NCI-H1417 (cell line): ENCODE results near the gene NXN.
"Not testable (repeated sequence)": the region's sequence is repeated elsewhere in the genome, so short reads cannot be mapped to it uniquely, and the experiment has no call there.

ENCODE experiments used
- DNase-seq, 3 experiments: peaks; one replicate each; lab custom pipeline; 2025; lab: John Stamatoyannopoulos, UW

The NXN gene

DNA sequence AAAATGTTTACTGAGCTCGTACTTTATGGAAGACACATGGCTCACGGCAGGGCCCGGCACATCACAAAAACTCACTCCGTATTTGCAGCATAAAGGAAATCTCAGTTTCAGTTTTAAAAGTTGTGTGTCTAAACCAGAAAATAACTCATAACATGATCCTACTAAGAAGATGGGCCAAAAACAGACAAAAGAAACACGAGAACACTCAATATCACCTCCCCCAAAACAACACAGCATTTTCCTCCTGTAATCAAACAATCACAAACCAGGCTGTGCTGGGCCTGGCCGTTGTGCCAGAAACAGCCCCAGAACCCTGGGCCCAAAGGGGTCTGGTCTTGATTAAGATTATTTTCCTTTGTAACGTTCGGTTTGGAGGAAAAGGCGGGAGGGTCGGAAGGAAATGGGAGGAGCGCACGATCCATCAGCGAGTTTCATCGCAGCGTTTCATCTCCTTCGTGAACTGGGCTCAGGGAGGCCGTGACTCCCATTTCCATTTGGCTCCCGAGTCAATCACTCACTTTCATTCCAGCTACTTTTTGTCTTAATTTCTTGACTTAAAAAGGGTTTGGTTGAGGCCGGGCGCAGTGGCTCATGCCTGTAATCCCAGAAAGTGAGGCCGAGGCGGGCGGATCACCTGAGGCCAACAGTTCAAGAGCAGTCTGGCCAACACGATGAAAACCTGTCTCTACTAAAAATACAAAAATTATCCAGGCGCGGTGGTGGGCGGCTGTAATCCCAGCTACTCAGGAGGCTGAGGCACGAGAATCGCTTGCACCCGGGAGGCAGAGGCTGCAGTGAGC lies 61.4 kb downstream of the NXN start:
- no peak for DNase-seq

DNA sequence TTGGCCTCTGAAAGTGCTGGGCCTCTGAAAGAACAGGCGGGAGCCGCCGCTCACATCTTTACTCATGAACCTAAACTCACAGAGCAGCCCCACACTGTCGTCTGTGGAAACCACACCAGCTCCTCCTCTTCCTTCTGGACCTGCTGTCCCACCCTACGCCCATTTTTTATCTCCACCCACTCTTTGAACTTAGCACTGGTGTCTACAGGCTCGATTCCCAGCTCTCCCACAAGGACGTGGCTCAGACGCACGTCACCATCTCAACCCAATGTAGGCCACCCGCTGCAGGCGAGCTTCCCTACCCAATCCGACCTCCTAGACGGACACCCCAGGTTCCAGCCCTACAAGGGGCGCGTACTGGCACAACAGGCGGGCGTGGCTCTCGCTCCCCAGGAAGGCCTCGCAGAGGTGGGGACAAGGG lies 62.2 kb downstream of the NXN start:
- DNase-seq = no peak

DNA sequence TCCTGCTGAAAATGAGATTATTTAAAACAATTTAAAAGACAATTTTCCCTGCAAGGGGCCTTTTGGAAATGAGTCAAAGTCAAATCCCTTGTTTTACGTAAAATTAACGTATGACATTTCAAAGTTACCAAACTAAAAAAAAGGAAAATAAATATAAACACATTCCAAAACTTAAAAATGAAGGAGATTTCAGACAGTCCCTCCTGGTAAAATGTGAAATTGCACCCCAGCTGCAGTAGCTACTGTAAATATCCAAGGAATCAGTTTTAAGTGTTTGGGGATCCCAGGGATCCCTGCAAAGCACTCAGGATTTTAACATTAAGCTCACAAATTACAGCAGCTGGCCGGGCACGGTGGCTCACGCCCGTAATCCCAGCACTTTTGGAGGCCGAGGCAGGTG lies 63.3 kb downstream of the NXN start:
- DNase-seq = no peak

DNA sequence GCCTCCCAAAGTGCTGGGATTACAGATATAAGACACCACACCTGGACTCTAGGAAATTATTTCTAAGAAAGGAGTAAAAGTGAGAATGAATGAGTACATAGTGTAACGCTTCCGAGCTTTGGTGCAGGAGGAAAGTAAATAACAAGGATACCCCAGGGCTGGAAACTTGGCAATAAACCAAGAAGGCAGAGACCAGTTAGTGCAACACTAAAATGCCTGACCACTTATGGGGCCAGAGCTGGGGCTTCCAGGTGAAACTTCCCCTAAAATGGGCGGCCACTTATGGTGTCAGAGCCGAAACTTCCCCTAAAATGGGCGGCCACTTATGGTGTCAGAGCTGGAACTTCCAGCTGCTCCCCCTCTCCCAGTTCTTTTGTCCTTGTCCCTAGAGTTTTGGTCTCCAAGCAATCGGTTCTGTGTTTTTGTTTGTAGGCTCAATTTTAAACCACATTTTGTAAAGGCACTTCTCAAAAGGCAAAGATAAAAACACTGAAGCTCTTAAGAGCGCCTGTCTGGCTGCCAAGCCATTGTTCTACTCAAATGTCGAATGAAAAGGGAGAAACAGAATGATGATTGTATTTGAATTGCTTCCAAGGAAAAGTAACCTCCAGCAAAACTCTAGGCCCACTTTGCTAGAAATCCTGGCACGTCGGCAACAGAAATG lies 63.9 kb downstream of the NXN start:
- peak; percentile 28 to 94 (median 65) for DNase-seq

DNA sequence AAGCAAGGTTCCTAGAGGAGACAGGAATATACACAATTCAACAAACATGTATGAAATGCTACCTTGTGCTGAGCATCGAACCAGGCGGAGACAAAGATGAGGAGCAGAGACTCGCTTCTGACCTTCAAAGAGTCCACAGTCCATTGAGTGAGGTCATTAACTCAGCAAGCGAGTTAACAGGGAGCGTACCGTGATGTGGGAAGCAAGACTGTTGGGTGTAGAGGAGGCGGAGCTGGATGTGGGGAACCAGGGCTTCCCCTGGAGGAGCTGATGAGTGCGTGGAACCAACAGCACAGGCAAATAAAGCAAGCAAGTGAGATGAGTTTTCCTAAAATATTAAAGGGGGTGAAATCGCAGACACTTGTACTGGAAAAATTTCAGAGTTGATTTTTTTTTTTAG lies 65.0 kb downstream of the NXN start:
- peak in 1 of 3 experiments; percentile 33 for DNase-seq

DNA sequence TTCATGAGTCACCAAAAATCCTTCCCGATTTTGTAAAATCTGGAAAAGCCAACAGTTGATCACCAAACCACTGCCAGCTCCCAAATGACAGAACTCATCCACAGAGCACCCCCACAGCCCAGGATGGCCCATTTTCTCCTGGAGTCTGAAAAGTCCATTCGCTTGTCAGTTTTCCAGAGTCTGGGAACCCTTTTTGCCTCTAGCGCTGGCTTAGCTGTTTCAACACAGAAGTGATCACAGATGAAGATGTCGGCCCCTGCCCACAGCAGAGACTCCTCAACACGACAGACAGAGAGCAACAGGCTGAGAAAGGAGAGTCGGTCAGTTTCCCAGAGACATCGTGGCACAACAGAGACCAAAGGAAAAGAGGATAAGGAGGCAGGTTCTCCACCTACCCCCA lies 66.4 kb downstream of the NXN start:
- DNase-seq = no peak

DNA sequence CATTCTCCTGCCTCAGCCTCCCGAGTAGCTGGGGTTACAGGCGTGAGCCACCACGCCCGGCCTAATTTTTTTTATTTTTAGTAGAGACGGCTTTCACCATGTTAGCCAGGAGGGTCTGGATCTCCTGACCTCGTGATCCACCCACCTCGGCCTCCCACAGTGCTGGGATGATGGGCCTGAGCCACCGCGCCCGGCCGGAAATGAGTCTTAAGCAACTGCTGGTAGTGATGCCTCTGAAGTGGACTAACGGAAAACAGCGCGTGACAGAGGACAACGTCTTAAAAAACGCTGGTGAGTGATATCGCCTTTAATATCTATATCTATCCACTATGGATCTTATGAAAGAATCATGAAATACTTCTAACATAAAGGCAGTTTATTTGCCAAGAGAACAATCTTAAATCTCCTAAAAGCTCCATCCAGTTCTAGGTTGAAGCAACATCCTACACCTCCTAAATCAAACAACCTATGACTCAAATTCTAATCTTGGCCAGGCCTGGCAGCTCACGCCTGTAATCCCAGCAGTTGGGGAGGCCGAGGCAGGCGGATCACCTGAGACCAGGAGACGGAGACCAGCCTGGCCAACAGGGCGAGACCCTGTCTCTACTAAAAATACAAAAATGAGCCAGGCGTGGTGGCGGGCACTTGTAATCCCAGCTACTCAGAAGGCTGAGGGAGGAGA lies 69.8 kb downstream of the NXN start:
- peak in 1 of 3 experiments; percentile 33 for DNase-seq

DNA sequence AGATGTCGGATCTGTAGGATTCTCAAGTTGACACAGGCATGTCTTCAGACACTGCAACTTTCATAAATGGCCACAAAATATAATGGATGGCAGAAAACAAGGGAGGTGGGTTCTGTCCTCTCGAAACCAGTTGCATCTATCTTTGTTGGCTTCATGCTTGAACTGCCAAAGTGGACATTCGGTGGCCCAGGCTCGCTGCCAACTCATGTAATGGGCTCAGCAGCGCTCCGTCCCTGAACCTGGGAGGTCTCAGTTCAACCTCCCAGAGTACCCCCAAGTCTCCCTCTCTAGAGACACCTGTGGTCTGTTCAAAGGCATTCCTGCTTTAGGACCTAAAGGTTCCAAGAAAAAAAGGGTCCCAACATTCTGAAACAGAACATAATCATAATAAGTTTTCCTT lies 71.9 kb downstream of the NXN start:
- no peak for DNase-seq

DNA sequence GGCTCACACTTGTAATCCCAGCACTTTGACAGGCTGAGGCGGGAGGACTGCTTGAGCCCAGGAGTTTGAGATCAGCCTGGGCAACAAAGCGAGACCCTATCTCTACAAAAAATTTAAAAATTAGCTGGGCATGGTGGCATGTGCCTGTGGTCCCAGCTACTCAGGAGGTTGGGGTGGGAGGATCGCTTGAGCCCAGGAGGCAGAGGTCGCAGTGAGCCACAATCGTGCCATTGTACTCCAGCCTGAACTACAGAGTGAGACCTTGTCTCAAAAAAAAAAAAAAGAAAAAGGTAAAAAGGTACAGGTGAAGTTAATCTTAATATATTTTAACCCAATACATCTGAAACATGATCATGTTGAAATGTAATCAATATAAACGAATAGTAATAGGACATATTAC lies 73.9 kb downstream of the NXN start:
- DNase-seq = not testable (repeated sequence)

DNA sequence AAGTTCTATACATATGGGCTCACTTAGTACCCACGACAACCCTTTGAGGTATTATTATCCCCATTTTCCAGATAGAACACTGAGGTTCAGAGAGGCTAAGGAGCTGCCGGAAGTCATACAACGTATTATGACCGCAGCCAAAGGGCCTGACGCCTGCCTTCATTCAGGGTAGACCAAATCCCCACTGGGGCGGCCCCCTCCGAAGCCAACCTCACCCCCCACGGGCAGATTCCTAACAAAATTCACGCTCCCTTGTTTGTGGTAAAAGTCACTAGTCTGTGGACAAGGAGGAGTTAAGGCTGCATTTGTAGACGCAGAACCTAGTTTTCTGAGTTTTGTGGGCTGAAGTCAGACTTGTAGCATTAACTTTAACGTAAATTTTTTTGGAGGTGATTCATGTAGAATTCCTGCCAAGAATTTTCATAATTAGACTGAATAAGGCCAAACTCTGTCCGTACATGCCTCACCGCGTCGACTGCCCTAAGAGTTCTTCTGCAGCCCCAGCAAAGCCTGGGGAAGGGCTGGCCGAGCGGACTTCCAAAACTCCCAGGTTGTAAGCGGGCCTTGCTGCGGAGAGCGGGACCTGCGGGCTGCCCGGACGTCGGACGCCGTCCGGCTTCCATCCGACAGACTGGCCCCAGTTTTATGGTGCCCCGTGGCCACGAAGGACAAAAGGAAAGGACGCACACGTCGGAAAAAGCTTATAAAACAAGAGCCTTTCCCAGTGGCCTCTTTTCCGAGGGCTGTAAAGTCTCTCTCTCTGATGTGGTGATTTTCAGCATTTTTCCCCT lies 75.7 kb downstream of the NXN start:
- DNase-seq = no peak

DNA sequence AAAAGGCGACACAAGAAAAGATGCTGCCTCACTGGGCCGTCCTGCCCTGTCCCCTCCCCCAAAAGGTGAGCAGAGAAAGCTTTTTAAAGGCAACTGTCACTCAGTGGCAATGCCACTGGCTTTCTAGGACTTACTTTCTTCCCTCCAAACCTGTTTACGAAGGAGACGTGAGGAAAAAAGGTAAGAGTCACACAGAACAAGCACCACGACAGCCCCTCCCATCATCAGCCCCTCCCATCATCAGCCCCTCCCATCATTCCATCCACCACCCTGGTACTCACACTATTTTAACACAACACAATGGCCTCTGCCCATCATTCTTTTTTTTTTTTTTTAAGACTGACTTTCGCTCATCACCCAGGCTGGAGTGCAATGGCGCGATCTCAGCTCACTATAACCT lies 77.1 kb downstream of the NXN start:
- DNase-seq = no peak

DNA sequence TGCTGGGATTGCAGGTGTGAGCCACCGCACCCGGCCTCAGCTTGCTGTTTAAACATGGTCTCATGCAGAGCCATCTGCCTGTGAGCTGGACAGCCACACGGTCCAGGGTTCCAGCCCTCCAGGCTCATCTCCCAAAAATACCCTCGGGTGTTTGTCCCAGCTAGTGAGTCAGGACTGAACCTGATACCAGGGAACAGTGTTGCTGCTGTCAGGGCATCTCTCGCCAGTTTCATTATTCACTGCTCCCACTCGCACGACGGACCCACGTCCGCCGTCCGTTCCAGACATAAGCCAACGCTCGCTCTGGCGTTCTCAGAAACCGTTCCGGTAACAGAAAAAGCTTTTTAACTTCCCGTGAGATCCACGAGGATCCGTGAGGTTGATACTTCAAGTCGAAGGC lies 77.6 kb downstream of the NXN start:
- DNase-seq = no peak

DNA sequence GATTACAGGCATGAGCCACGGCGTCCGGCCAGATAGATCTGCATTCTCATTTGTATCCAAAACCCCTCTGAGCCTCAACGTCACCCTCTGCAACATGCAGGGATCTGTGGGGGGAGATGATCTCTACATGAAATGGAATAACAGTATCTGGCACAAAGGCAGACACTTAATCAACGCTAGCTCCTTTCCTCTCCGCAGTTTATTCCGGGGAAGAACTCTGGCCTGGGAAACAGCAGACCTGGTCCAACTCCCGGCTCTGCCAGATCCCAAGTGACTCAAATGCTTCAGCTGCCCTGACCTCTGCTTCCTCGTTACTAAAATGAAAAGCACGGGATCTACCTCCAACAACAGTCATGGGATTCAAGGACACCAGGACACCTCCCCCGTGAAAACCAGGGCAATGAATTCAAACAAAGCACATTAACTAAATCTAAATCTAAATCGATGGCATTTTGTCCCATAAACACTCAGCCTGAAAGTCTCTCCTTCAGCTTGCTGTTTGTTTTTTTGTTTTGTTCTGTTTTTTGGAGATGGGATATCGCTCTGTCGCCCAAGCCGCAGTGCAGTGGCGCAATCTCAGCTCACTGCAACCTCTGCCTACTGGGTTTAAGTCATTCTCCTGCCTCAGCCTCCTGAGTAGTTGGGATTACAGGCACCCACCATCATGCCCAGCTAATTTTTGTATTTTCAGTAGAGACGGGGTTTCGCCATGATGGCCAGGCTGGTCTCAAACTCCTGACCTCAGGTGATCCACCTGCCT lies 78.2 kb downstream of the NXN start:
- no peak for DNase-seq

DNA sequence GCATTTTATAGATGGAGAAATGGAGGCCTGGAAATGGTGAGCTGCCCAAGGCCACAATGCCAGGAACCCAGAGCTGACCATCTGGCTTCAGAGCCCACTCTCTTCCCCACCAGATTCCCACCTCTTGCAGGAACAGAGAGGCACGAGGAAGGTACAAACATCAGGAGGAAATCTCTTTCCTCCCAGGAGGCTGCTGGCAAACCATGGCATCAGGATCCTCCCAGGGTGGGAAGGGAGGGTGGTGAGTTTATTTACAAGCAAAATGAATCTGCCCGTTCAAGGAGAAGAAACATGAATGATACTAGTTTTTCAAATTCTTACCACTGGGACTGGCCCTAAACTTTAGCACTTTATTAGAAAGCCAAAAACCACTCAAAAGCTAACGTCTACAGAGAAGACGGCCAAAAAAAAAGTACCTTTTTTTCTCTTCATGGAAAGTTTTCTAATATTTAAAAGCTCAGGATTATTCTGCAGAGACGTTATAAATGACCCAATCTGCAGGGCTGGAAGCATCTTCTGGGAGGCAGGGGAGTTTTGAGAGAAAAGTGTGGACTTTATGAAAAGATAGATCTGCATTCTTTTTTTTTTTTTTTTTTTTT lies 79.1 kb downstream of the NXN start:
- DNase-seq = no peak

DNA sequence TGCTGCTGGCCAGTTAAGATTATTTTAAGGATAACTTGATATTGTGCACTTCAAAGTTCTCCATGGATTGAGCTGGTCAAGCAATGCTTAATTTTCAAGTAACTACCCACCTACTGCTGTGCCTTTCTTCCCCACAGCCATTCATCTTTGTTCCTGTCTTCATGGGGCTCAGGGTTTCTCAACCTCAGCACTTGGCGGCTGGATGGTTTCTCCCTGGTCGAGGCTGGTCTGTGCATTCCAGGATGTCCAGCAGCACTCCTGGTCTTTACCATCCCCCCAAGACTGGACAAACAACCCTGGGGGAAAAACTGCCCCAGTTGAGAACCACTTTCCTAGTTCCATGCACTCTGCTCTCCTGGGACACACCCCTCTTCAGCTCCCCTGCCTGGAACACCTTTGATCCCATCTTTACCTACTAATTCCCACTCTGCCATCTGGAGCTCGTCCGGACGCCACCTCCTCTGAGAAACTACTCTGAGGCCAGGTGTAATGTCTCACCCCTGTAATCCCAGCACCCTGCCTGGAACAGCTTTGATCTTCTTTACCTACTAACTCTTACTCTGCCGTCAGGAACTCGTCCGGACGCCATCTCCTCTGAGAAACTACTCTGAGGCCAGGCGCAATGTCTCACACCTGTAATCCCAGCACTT lies 81.5 kb downstream of the NXN start:
- DNase-seq = no peak

DNA sequence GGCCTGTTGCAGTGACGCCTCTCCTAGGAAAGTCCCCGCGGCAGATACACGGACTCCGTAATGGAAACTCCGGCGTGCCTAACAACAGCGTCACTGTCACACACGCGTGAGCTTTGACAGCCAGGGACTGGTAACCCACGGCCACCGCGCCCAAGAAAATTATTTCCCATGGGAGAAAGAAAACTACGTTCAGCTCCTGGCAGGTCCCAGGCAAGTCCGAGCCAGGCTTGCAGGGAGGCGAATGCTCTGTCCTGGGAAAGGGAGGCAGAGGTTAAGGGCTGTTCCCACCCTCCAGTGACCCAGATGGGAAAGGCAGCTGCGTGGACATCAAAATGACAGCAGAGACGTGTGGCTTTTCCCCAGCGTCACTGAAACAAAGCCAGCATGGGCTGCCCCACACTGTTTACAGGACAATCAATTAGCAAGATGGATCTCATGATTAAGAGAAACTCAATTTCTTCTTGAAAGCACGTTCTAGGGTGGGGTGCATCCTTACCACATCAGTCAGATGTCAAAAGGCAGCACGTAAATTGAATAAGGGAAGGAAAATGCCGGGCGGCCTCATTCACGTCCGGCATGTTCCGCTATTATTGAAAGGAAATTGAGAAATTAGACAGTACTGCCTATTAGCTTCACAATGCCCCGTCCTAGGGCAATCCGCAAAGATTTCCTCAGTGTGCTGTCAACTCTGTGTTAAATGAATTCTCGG lies 82.5 kb downstream of the NXN start:
- no peak for DNase-seq

DNA sequence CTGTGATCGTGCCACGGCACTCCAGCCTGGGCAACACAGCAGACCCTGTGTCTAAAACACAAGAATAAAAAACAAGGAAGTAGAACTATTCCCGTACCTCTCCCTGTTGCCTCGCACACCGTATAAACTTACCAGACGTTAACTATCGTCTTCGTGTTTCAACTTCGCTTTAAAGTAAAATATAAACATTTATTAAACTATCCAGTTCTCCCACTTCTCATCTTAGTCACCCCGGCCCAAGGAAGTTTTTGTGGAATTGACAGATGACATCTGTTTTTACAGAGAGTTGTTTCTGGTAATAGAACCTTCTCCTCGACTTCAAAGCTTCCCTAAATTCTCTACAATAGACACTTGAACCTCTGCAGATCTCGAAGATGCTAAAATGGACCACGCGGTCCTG lies 83.1 kb downstream of the NXN start:
- no peak for DNase-seq

DNA sequence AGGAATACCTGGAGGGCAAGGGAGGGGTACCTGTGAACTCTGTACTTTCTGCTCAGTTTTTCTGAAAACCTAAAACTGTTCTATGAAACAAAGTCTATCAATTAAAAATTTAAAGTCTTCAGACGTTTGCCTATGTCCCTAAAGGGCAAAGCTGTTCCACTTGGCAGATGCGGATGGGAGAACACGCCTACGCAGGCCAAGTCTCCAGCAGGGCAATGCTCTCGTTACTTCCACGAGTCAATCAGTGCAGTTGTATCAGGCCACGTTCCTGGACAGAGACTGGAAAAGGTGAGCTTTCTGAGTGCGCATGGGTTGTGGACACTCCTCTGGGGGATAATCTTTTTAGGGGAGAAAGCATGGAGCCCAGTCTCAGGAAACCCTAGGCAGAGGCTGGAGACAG lies 86.6 kb downstream of the NXN start:
- no peak for DNase-seq

DNA sequence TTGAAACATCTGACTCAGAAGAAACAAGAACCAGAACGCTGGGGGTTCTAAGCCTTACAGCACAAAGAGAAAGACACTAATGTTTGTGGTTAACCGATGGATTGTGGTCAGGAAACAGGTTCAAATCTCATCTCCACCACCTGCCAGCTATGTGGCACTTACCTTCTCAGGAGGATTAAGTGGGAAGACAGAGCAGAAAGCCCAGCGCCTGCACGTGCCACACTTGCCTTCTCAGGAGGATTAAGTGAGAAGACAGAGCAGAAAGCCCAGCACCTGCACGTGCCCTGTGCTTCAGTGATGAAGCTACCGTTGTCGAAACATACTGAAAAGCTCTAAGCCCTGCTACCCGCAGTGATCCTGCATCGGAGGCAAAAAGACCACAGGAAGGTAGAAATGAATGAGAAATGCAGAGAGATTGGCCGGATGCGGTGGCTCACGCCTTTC lies 90.6 kb downstream of the NXN start:
- DNase-seq = peak in 1 of 3 experiments; percentile 60
